ENCODE data around the gene GRIA4.
"Not testable (repeated sequence)": the region's sequence is repeated elsewhere in the genome, so short reads cannot be mapped to it uniquely, and the experiment has no call there.

The GRIA4 gene

GRCh38 chr11:105863523-105863922 lies 253.7 kb downstream of the GRIA4 start:
- DNase-seq = no peak

- DNase-seq = no peak
Measured at GRCh38 chr11:105867742-105868141, 257.9 kb downstream of the GRIA4 start.

GRCh38 chr11:105868762-105869285 lies 259.0 kb downstream of the GRIA4 start:
- DNase-seq = no peak

- DNase-seq = no peak
Measured at GRCh38 chr11:105870516-105871113, 260.7 kb downstream of the GRIA4 start.

- no peak for DNase-seq
Measured at GRCh38 chr11:105878510-105878909, 268.6 kb downstream of the GRIA4 start.

- DNase-seq = not testable (repeated sequence)
Measured at GRCh38 chr11:105878927-105879326, 269.1 kb downstream of the GRIA4 start.

- DNase-seq = no peak
Measured at GRCh38 chr11:105881027-105881426, 271.2 kb downstream of the GRIA4 start.

GRCh38 chr11:105884436-105884835 lies 274.6 kb downstream of the GRIA4 start:
- no peak for DNase-seq

- DNase-seq = no peak
Measured at GRCh38 chr11:105891685-105892084, 281.8 kb downstream of the GRIA4 start.

GRCh38 chr11:105897161-105897560 lies 287.3 kb downstream of the GRIA4 start:
- DNase-seq = no peak

- DNase-seq = no peak
Measured at GRCh38 chr11:105899772-105900171, 289.9 kb downstream of the GRIA4 start.

- DNase-seq = no peak
Measured at GRCh38 chr11:105900515-105901035, 290.7 kb downstream of the GRIA4 start.

GRCh38 chr11:105903113-105903512 lies 293.2 kb downstream of the GRIA4 start:
- DNase-seq = no peak

- no peak for DNase-seq
Measured at GRCh38 chr11:105906517-105906916, 296.6 kb downstream of the GRIA4 start.

GRCh38 chr11:105907319-105907718 lies 297.4 kb downstream of the GRIA4 start:
- DNase-seq = no peak

GRCh38 chr11:105910095-105910715 lies 300.3 kb downstream of the GRIA4 start:
- no peak for DNase-seq

GRCh38 chr11:105911454-105911853 lies 301.6 kb downstream of the GRIA4 start:
- no peak for DNase-seq

GRCh38 chr11:105912666-105913065 lies 302.8 kb downstream of the GRIA4 start:
- no peak for DNase-seq

GRCh38 chr11:105915021-105915420 lies 305.1 kb downstream of the GRIA4 start:
- DNase-seq = no peak

GRCh38 chr11:105918039-105918438 lies 308.2 kb downstream of the GRIA4 start:
- no peak for DNase-seq

- no peak for DNase-seq
Measured at GRCh38 chr11:105918600-105918999, 308.7 kb downstream of the GRIA4 start.

- no peak for DNase-seq
Measured at GRCh38 chr11:105923252-105923651, 313.4 kb downstream of the GRIA4 start.

- no peak for DNase-seq
Measured at GRCh38 chr11:105923807-105924206, 313.9 kb downstream of the GRIA4 start.
